Suprapubic skin (tissue), 4 donors: Measurements from ENCODE around the gene EDA. TPM values are rescaled to one million over a fixed set of nuclear protein-coding genes. Genes with fewer than 3 reads are reported as not detected.

ENCODE experiments used
- DNase-seq, 2 donors: peaks; one replicate each; pipeline ENCODE4 v3.0.0-alpha.2; 2019; ENCODE audit warnings: low spot score in 2 of 2
- H3K27ac ChIP-seq: fragments of 200-600 bp; sonication (generic); one replicate; pipeline ENCODE4 v1.5.1; 2019
- H3K27me3 ChIP-seq: fragments of 200-600 bp; sonication (generic); one replicate; pipeline ENCODE4 v1.5.1; 2019
- H3K36me3 ChIP-seq: fragments of 200-600 bp; sonication (generic); one replicate; pipeline ENCODE4 v1.5.1; 2019
- H3K4me1 ChIP-seq: fragments of 200-600 bp; sonication (generic); one replicate; pipeline ENCODE4 v1.5.1; 2019
- H3K4me3 ChIP-seq: fragments of 200-600 bp; sonication (generic); one replicate; pipeline ENCODE4 v1.5.1; 2019; ENCODE audit warnings: mild to moderate bottlenecking
- H3K9me3 ChIP-seq: fragments of 200-600 bp; sonication (generic); one replicate; pipeline ENCODE4 v1.5.1; 2019
- EP300 ChIP-seq: sonication (generic); formaldehyde crosslinking; IDR thresholded peaks from one replicate; pipeline ENCODE4 v1.6.1; 2017; ENCODE audit warnings: antibody characterized with exemption
- POLR2A ChIP-seq, 2 donors: fragments of 450-650 bp; IDR thresholded peaks; one replicate each; pipeline ENCODE4 v1.6.1; 2017; ENCODE audit warnings: antibody characterized with exemption in 2 of 2, mild to moderate bottlenecking in 2 of 2, moderate library complexity in 2 of 2
- POLR2AphosphoS5 ChIP-seq, 3 donors: sonication (generic); formaldehyde crosslinking; IDR thresholded peaks; one replicate each; pipeline ENCODE4 v1.6.1; 2017; ENCODE audit warnings: antibody characterized with exemption in 3 of 3
- WGBS: methylation state at CpG from one replicate; pipeline ENCODE4 v1.1.5; 2018; 5-methylcytosine and 5-hydroxymethylcytosine counted together
- total RNA-seq, 4 donors: library from RNA; depleted of rRNA; stranded (reverse); fragments of >200 nt; gene quantifications; one replicate each; pipeline ENCODE4 v1.1.0, GENCODE V29; 2016
- TF ChIP-seq, protein P1 (sequence below), 2 donors: fragments of 200-600 bp in 1 of 2; fragments of 450-650 bp in 1 of 2; sonication (generic) in 1 of 2; IDR thresholded peaks; one replicate each; pipeline ENCODE4 v1.5.1; 2016 to 2019; ENCODE audit warnings: antibody characterized with exemption in 2 of 2, mild to moderate bottlenecking in 1 of 2, moderate library complexity in 1 of 2

EDA gene
- total RNA-seq, 4 donors from 2014 or later: 5.6 to 10.9 (median 7.5) TPM

DNA sequence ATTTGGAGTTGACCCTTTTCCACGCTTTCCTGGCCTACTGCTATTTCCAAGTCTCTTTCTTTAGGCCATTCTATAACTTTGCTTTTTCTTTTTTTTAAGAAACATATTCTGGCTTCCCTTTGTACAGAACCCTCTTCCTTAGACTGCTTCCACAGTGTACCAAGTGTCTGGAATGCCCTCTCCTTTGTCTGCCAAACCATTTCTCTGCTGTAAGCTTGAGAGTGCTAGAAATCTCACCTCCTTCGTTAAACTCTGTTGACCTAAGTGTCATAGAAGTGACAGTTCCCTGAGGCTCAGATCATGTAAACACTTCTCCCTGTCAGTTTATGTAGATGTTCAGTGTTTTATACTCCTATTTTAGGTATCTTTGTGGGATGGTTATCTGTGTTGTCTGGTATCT lies 108.4 kb downstream of the EDA start:
- H3K4me3 ChIP-seq: no peak overlapping the region
- H3K36me3 ChIP-seq: no peaks in the 10 kb centered on the region
- 61% methylated on average over 2 of the region's 2 CpGs for WGBS
- DNase-seq: no peak
- TF ChIP-seq EP300 (no peak), POLR2A (IDR thresholded peaks at IDR 0.05) (no peak), POLR2AphosphoS5 (IDR thresholded peaks at IDR 0.05) (no peak)
- TF ChIP-seq, protein P1, sequence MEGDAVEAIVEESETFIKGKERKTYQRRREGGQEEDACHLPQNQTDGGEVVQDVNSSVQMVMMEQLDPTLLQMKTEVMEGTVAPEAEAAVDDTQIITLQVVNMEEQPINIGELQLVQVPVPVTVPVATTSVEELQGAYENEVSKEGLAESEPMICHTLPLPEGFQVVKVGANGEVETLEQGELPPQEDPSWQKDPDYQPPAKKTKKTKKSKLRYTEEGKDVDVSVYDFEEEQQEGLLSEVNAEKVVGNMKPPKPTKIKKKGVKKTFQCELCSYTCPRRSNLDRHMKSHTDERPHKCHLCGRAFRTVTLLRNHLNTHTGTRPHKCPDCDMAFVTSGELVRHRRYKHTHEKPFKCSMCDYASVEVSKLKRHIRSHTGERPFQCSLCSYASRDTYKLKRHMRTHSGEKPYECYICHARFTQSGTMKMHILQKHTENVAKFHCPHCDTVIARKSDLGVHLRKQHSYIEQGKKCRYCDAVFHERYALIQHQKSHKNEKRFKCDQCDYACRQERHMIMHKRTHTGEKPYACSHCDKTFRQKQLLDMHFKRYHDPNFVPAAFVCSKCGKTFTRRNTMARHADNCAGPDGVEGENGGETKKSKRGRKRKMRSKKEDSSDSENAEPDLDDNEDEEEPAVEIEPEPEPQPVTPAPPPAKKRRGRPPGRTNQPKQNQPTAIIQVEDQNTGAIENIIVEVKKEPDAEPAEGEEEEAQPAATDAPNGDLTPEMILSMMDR (IDR thresholded peaks at IDR 0.05): no peak
- no peak overlapping the region for H3K27ac ChIP-seq
- no peaks in the 10 kb centered on the region for H3K9me3 ChIP-seq
- no peaks in the 10 kb centered on the region for H3K4me1 ChIP-seq
- no peaks in the 10 kb centered on the region for H3K27me3 ChIP-seq

DNA sequence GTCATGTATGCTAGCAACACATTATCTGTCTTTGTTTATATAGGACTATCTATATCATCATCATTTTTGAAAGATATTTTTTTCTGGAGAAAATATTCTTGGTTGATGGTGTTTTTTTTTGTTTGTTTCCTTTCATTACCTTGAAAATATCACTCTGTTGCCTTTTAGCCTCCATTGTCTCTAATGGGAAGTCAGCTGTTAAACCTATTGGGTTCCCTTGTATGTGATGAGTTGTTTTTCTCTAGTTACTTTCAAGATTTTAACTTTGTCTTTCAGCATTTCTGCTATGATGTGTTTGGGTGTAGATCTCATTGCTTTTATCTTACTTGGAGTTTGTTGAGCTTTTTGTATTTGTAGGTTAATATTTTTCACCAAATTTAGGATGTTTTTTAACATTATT lies 124.4 kb downstream of the EDA start:
- Histone ChIP-seq H3K9me3 (no peaks in the 10 kb centered on the region), H3K36me3 (no peaks in the 10 kb centered on the region), H3K27ac (no peak overlapping the region), H3K4me3 (no peak overlapping the region), H3K4me1 (no peaks in the 10 kb centered on the region), H3K27me3 (no peaks in the 10 kb centered on the region)
- no peak for TF ChIP-seq POLR2A (IDR thresholded peaks at IDR 0.05)
- TF ChIP-seq EP300: no peak
- TF ChIP-seq, protein P1 (IDR thresholded peaks at IDR 0.05): no peak
- no peak for TF ChIP-seq POLR2AphosphoS5 (IDR thresholded peaks at IDR 0.05)
- no peak for DNase-seq

DNA sequence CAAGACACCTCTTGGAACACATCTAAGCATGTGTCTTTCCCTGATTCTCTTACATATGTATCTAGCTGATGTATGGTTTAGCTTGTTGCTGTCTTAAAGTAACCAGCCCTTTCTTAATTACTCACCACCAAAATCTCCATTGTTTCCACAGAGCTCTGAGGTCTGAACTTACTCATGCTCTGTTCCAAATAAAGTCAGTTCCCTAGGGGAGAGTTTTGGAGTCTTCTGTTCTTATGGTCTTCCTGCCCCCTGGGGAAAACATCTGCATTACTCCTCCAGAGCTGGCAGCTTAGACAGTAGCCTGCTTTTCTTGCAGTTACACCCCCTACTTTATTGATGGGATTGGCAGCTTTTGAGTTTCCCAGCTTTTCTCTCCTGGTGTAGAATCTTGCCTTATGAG lies 125.8 kb downstream of the EDA start:
- Histone ChIP-seq H3K9me3 (no peaks in the 10 kb centered on the region), H3K27me3 (no peaks in the 10 kb centered on the region), H3K36me3 (no peaks in the 10 kb centered on the region), H3K4me3 (no peak overlapping the region), H3K4me1 (no peaks in the 10 kb centered on the region), H3K27ac (no peak overlapping the region)
- no peak for DNase-seq
- TF ChIP-seq, protein P1 (IDR thresholded peaks at IDR 0.05): no peak
- no peak for TF ChIP-seq POLR2AphosphoS5 (IDR thresholded peaks at IDR 0.05)

DNA sequence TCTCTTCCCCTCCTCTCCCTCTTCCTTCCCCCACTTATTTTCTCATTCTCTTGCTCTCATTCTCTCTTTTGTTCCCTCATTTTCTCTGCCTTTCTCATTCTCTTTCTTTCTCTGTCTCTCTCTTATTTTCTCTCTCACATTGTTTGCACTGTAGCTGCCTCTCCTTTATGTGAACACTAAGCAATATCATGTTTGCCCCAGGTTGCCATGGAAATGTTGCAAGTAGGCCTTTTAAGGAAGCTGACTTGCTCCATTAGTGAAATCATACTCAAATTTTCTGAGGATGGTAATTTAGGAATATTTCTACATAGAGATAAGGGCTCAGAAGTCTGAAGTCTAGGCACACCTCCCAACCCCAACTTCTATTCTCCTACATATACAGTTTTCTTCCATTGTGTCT lies 130.1 kb downstream of the EDA start:
- DNase-seq: no peak
- Histone ChIP-seq H3K27ac (no peak overlapping the region), H3K27me3 (no peaks in the 10 kb centered on the region), H3K4me1 (no peaks in the 10 kb centered on the region), H3K36me3 (no peaks in the 10 kb centered on the region), H3K9me3 (no peaks in the 10 kb centered on the region), H3K4me3 (no peak overlapping the region)
- TF ChIP-seq POLR2A (IDR thresholded peaks at IDR 0.05) (no peak), EP300 (no peak), POLR2AphosphoS5 (IDR thresholded peaks at IDR 0.05) (no peak)
- TF ChIP-seq, protein P1 (IDR thresholded peaks at IDR 0.05): no peak

DNA sequence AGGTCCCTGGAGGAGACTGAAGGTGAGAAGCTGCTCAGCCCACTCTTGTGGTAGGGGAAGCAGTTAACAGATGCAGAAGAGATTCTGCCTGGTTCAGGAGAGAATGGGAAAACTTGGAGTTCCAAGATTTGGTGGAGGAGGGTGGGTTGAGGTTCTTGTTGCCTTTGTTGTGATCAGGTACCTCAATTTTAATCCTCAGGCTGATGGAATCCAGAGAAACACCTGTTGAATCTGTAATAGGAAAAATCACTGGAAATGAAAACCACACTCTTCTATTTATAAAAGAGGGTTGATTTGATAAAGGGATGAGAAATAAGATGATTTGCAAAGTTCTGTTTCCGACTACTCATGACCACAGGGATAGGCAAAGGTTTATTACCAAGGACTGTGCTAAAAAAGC lies 132.1 kb downstream of the EDA start:
- no peak for DNase-seq
- WGBS: 90% methylated on average over 1 of the region's 1 CpG
- Histone ChIP-seq H3K9me3 (no peaks in the 10 kb centered on the region), H3K27me3 (no peaks in the 10 kb centered on the region), H3K4me1 (no peaks in the 10 kb centered on the region), H3K4me3 (no peak overlapping the region), H3K27ac (no peak overlapping the region), H3K36me3 (no peaks in the 10 kb centered on the region)
- TF ChIP-seq EP300 (no peak), POLR2A (IDR thresholded peaks at IDR 0.05) (no peak), POLR2AphosphoS5 (IDR thresholded peaks at IDR 0.05) (no peak)
- TF ChIP-seq, protein P1 (IDR thresholded peaks at IDR 0.05): no peak
